Measurements from ENCODE around the gene UBE2L5. TPM values are rescaled to one million over a fixed set of nuclear protein-coding genes. Genes with fewer than 3 reads are reported as not detected.
"Not testable (repeated sequence)": the region's sequence is repeated elsewhere in the genome, so short reads cannot be mapped to it uniquely, and the experiment has no call there.

Gene UBE2L5
- total RNA-seq, 1 experiment from 2014 or later, result not detected

- peak; percentile 20 for DNase-seq
- POLR2A ChIA-PET (ENCODE audit: unreplicated experiment); H3K27ac ChIP-seq (ENCODE audit: low read length); H3K4me2 ChIP-seq (ENCODE audit: low read length); H2AFZ ChIP-seq (ENCODE audit: low read length); CTCF ChIA-PET; ATAC-seq; H3K9me2 ChIP-seq (replicated peaks; ENCODE audit: low read length); H3K9me3 ChIP-seq (ENCODE audit: low read length); H3K9ac ChIP-seq (ENCODE audit: low read length); H3K4me3 ChIP-seq (ENCODE audit: low read length); BruUV-seq (replicated peaks); H3F3A ChIP-seq (ENCODE audit: low read length, unreplicated experiment); H3K27me3 ChIP-seq (ENCODE audit: low read length): not testable (repeated sequence)
- Histone ChIP-seq H3K79me2 (ENCODE audit: low read length) (peaks cover 33% of the 10 kb centered on the region), H3K36me3 (ENCODE audit: low read depth, low read length) (peaks cover 36% of the 10 kb centered on the region), H4K20me1 (ENCODE audit: low read length) (peaks cover 18% of the 10 kb centered on the region; the same call in 1 of the 2 replicates), H3K4me1 (ENCODE audit: insufficient read depth, low read length) (peaks cover 15% of the 10 kb centered on the region)
- TF ChIP-seq CTCF (conservative IDR thresholded peaks at IDR 0.05; ENCODE audit: low read depth, low read length), result peak; percentile 46
- intact Hi-C loops (cut with micrococcal nuclease), result loop anchor here (1.0 to 2.0 kb wide), 3 partner anchors 41 to 329 kb away; no protein-coding TSS in a partner anchor
Observed at GRCh38 chr13:30461279-30462066, 39.2 kb downstream of the UBE2L5 start.

GRCh38 chr13:30463787-30464495 lies 41.6 kb downstream of the UBE2L5 start:
- Histone ChIP-seq H3K4me3 (ENCODE audit: low read length) (peak overlapping the region; percentile 86), H3K9me3 (ENCODE audit: low read length) (no peaks in the 10 kb centered on the region), H3K27me3 (ENCODE audit: low read length) (no peaks in the 10 kb centered on the region), H2AFZ (ENCODE audit: low read length) (0 out of 2 replicates have a peak overlapping the region, but pooled peaks have one; percentile 8), H3K79me2 (ENCODE audit: low read length) (peaks cover 33% of the 10 kb centered on the region), H4K20me1 (ENCODE audit: low read length) (peaks cover 18% of the 10 kb centered on the region; the same call in 1 of the 2 replicates), H3K36me3 (ENCODE audit: low read depth, low read length) (peaks cover 33% of the 10 kb centered on the region), H3K27ac (ENCODE audit: low read length) (peak overlapping the region; percentile 78), H3K9me2 (replicated peaks; ENCODE audit: low read length) (no peaks in the 10 kb centered on the region), H3K4me1 (ENCODE audit: insufficient read depth, low read length) (peaks cover 24% of the 10 kb centered on the region), H3F3A (ENCODE audit: low read length, unreplicated experiment) (peaks cover 4% of the 10 kb centered on the region), H3K9ac (ENCODE audit: low read length) (peak overlapping the region; percentile 83), H3K4me2 (ENCODE audit: low read length) (peak overlapping the region; percentile 90)
- no peak for TF ChIP-seq CTCF (conservative IDR thresholded peaks at IDR 0.05; ENCODE audit: low read depth, low read length)
- no peak for TF ChIP-seq EZH2phosphoT487 (IDR thresholded peaks at IDR 0.05; ENCODE audit: borderline replicate concordance, low read length)
- TF ChIP-seq EZH2 (IDR thresholded peaks at IDR 0.05; ENCODE audit: low read length, unreplicated experiment), result no peak
- TSS peak; percentile 26 for BruUV-seq (replicated peaks)
- DNase-seq, result peak; percentile 51
- ChIA-PET POLR2A (ENCODE audit: unreplicated experiment) (no interaction called here), CTCF (interaction anchor here (0.6 kb wide), 1 partner anchor 332 kb away, joined by 4 read pairs; no protein-coding TSS in a partner anchor)
- peak; percentile 9; the same call in 1 of the 2 replicates for ATAC-seq
- intact Hi-C loops (cut with micrococcal nuclease), result no loop called here

Data from PC-3 (cell line).